GM19025 (cell line): ENCODE measurements around the gene NDC1.

ENCODE experiments used
- ATAC-seq: cut with Tn5 transposase; IDR thresholded peaks from one replicate; pipeline ENCODE4 v1.9.1; 2021; ENCODE audit warnings: mild to moderate bottlenecking, low read depth, moderate library complexity; ENCODE audit not compliant: unreplicated experiment

NDC1 gene

DNA sequence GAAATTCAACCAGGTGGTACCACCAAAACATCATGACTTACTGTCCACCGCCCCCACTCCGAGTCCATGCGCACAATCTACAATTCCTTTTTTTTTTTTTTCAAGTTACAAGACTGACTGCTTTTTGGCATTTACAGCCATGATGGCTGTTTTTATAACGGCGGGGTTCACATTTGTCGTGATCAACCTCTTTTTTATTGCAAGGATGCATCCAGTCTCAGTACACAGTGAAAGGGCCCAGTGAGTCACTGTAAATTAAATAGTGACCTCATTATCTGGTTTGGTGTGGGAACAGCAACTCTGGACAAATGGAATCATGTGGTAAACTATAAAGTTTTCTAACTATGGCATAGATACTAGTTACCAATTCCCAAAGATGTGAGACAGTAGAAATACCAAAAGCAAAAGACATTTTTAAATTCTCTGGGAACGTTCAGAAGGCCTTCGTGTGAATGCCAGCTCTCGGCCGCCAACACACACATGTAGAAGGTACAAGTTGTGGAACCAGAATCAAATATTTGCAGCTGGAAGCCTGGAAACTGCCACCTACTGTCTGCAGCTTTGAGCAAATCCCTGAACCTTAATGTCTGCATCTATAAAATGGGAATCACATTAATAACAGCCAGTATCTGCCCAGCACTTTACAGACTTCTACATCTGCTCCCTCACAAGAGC lies 104.0 kb downstream of the NDC1 start:
- no peak for ATAC-seq

DNA sequence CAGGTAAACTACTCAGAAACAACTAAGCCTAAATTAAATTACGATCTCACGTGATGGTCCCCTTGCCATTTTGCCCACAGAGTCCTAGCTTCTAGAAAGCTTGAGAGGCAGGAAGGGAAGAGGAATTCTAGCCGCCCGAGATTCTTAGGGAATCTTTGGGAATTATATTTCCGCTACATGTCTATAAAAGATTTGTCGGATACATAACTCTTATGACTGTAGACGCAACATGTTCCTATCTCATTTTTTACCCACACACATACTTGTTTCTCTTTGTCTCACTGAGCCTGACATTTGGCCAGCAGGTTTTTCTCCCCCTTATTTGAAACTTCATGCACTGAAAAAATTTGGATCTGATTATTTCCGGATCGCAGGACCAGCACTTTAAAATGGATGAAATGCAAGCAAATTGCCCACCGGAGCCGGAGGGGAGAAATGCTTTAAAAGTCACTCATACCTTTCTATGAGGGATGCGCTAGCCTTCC lies 104.6 kb downstream of the NDC1 start:
- ATAC-seq: no peak

DNA sequence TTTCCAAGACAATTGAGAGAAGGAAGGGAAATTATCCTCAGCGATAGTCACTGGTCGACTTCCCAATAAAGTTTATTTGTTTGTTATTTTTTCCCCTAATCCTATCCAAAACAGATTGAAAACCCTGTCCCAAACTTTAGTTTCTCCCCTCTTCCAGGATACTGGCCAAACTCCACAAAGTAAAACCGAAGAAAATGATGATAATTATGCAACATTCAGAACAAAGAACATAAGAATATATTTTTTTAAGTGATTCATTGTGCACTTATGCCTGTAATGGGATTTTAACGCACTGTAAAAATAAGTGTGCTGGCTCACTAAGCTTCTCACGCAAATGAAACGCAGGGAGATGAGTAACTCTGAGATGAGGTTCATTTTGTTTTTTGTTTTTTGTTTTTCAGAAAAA lies 105.2 kb downstream of the NDC1 start:
- no peak for ATAC-seq

- ATAC-seq: no peak
Measured at GRCh38 chr1:53732409-53732808, 105.7 kb downstream of the NDC1 start.

GRCh38 chr1:53731779-53732305 lies 106.3 kb downstream of the NDC1 start:
- ATAC-seq: no peak

DNA sequence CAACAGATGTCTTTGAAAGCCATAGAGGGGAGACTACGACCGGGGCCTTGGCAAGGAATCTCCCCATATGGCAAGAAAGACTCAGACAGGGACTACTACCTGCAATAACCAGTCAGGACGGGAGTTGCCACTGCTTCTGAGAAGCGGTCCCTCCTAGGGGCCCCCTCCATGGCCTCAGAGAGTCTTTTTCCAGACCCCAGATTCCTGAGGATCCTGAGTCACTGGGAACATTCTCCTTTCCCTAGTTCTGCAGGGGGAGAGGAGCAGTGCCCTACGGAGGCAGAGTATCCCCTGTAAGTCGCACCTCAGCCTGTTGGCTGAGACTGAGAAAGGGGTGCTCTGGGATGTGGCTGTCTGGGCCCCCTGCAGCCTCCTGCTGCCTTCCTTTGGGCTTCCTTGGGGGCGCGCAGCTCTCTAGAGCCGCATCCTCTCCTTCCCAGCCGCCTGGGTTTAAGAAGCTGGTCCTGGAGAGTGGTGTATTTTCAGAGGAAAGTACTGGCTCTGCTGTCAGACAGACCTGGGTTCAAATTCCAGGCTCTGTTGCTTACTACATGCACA lies 107.0 kb downstream of the NDC1 start:
- ATAC-seq: no peak

GRCh38 chr1:53730224-53730865 lies 107.8 kb downstream of the NDC1 start:
- no peak for ATAC-seq

GRCh38 chr1:53729456-53730223 lies 108.5 kb downstream of the NDC1 start:
- ATAC-seq: no peak

- no peak for ATAC-seq
Measured at GRCh38 chr1:53728702-53729455, 109.2 kb downstream of the NDC1 start.

DNA sequence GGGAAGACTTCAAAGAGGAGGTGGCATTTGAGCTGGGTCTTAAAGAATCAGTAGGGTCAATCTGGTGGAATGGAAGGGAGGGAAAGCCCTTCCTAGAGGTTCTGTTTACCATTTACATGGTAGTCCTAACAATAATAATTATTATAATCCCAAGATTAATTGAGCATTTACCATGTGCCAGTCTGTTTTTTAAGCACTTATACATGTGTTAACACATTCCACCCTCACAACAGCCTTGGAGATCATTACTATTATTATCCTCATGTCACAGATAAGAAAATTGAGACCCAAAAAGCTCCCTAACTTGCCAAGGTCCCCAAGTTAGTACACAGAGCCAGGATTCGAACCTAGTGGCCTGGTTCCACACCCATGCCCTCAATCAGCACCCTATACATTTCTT lies 109.9 kb downstream of the NDC1 start:
- ATAC-seq: no peak

DNA sequence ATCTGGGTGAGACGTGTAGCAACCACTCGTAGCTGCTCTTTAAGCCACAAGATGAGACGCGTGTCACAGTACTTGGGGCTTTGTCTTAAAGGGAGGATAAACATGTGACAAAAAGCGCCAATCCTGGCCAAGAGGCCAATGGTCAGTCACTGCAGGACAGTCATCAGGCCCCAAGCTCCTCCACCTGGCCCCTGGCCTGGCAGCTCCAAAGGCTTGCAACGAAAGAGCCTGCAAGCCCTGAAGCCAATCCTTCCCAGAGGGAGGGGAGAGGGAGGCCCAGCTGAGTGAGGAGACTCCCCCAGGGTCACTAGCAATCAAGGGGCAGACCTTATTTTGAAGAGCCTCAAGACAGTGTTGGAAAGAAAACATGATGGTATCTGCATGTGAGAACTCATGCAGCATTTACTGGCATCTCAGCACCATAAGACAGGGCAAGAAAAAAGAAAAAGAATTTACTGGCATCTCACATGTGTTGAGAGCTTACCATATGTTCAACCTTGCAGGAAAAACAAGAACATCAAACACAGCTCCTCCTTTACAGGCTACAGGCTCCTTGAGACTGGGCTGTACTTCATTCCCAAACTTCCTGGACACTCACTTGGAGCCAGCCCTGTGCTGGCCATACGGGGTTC lies 110.5 kb downstream of the NDC1 start:
- no peak for ATAC-seq

DNA sequence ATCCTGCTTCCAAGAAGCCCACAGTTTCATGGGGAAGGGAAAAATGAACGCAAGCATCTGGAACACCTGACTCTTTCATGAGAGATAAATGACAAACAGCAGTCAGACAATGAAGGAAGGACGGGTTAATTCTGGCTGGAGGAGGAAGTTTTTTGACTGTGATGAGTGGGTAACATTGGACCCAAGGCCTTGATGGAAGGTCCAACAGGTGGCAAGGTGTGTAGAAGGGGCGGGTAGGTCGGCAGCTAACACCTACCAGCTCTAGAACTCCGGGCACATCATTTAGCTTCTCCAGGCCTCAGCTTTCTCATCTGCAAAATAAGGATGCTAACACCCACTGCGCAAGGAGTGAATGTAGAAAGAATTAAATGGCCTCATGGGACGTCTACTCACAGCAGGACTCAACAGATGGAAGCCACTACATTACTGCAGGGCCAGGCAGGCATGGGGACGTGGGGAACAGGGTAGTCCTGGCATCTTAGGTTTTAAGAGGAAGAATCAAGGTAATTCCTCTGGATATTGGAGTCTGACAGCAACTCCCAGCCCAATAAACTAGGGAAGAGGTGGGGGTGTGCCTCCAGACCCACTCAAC lies 112.0 kb downstream of the NDC1 start:
- ATAC-seq: no peak

DNA sequence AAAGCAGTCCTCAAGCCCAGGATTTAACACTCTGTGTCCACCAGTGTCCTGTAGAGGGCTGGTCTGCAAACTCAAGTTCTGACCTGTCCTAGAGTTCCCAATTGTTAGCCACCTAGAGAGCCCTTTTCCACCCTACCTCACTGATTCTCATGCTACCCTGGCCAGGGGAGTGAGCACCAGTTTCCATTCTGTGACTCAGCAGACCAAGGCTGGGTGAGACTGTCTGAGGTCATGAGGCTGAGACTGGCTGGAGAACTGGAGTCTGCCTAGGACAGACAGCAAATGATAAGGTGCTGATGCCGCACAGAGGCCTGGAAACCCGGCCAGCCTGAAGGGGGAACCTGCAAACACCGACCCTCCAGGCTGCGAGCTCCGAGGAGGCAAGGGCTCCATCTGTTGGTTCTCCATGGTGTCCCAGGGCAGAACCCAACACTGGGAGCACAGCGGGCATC lies 112.8 kb downstream of the NDC1 start:
- no peak for ATAC-seq

- ATAC-seq: no peak
Measured at GRCh38 chr1:53722025-53722424, 116.1 kb downstream of the NDC1 start.

- no peak for ATAC-seq
Measured at GRCh38 chr1:53721088-53721487, 117.0 kb downstream of the NDC1 start.

DNA sequence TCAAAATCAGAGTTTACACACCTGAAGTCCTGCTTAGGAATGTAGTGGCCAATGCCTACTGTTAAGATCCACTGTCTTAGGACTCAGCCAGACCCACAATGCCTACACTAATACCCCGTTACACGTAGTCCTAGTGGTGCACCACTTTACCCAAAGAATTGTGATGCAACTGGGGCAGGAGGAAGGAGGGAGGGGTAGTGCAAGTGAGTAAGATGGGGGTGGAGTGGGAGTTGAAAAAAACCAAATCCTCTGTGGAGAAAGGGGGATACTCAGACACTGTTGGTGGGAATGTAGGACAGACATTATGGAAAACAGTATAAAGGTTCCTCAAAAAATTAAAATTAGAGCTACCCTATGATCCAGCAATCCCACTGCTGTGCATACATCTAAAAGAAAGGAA lies 118.6 kb downstream of the NDC1 start:
- ATAC-seq: no peak

GRCh38 chr1:53718443-53718842 lies 119.7 kb downstream of the NDC1 start:
- no peak for ATAC-seq

DNA sequence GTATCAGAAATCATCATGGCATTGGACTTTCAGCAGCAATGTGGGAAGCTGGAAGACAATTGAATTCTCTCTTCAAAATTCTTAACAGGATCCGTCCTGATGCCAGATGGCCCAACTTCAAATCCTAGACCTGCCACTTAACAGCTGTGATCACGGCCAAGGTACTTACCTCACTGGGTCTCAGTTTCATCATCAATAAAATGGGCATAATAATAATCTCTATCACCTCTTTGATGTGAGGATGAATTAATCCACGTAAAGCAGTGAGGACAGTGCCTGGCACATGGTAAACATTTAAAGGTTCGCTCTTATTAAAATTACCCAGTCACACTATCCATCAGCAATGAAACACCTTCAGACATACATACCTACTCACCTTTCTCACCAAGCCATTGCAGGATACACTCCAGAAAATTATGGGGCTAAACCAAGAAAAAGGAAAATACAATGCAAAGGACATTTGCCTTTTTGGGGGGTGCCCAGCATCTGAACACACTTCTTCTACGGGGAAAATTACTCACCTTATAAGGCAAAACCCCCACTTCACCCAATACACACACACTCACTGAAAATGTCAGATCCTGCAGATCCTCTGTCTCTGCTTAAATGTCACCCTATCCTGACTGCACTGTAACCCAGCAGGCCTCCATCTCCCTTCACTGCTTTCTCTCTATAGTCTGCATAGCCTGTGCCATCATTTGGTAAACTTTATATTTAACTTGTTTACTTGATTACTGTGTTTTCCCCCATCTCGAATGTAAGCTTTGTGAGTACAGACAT lies 120.9 kb downstream of the NDC1 start:
- ATAC-seq: no peak

DNA sequence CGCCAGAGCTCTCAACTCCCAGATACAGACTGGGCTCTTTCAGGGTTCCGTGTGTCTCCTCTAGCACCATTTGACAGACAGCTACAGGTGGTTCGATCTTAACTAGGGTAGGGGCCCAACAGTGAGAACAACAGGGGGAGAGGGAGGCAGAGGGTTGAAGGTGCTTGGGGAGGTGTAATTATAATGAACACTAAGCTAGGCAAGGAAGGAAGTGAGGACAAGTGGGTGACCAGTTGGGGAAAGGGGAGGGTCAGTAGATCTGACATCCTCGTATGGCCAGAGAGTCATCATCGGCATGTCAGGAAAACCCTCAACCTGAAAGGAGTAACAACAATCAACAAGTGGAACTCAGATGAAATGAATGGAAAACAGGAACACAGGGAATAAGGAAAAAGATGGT lies 121.9 kb downstream of the NDC1 start:
- no peak for ATAC-seq
